AG10803 (cell line): ENCODE results near the gene NIT1.

ENCODE experiments used
- DNase-seq: peaks from one replicate; pipeline ENCODE4 v3.0.0; 2010; ENCODE audit warnings: low read depth
- H3K4me3 ChIP-seq: 2 replicates; pipeline ENCODE4 v1.5.1; 2011; ENCODE audit warnings: mild to moderate bottlenecking, low read length, control low read depth
- CTCF ChIP-seq: conservative IDR thresholded peaks from 2 replicates; pipeline ENCODE4 v1.5.1; 2011; ENCODE audit warnings: mild to moderate bottlenecking, low read length, control low read depth, inconsistent platforms

NIT1 gene

GRCh38 chr1:161085165-161085564 lies 32.7 kb upstream of the NIT1 start:
- no peak overlapping the region for H3K4me3 ChIP-seq
- DNase-seq, result no peak
- TF ChIP-seq CTCF, result no peak

GRCh38 chr1:161086457-161086856 lies 31.4 kb upstream of the NIT1 start:
- DNase-seq, result no peak
- TF ChIP-seq CTCF, result no peak
- H3K4me3 ChIP-seq, result no peak overlapping the region

GRCh38 chr1:161088587-161089110 lies 29.3 kb upstream of the NIT1 start:
- no peak overlapping the region for H3K4me3 ChIP-seq
- no peak for TF ChIP-seq CTCF
- DNase-seq, result peak; percentile 36

- no peak for TF ChIP-seq CTCF
- H3K4me3 ChIP-seq, result no peak within 1 kb of the TSS
- DNase-seq, result no peak
Measured at GRCh38 chr1:161089251-161089924, 28.5 kb upstream of the NIT1 start, which contains the start of gene NECTIN4. Gene NECTIN4, minus strand, starts transcription at chr1:161089558. Its CDS starts 262 bp downstream, at chr1:161089296.

GRCh38 chr1:161089938-161090337 lies 28.0 kb upstream of the NIT1 start:
- no peak for TF ChIP-seq CTCF
- no peak for DNase-seq
- no peak overlapping the region for H3K4me3 ChIP-seq

- H3K4me3 ChIP-seq, result no peak overlapping the region
- no peak for DNase-seq
- TF ChIP-seq CTCF, result no peak
Measured at GRCh38 chr1:161090617-161091016, 27.3 kb upstream of the NIT1 start.

GRCh38 chr1:161091093-161091492 lies 26.8 kb upstream of the NIT1 start:
- no peak for DNase-seq
- TF ChIP-seq CTCF, result no peak
- H3K4me3 ChIP-seq, result no peak overlapping the region
